ENCODE results near the gene TMEM182.

The TMEM182 gene, protein sequence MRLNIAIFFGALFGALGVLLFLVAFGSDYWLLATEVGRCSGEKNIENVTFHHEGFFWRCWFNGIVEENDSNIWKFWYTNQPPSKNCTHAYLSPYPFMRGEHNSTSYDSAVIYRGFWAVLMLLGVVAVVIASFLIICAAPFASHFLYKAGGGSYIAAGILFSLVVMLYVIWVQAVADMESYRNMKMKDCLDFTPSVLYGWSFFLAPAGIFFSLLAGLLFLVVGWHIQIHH

DNA sequence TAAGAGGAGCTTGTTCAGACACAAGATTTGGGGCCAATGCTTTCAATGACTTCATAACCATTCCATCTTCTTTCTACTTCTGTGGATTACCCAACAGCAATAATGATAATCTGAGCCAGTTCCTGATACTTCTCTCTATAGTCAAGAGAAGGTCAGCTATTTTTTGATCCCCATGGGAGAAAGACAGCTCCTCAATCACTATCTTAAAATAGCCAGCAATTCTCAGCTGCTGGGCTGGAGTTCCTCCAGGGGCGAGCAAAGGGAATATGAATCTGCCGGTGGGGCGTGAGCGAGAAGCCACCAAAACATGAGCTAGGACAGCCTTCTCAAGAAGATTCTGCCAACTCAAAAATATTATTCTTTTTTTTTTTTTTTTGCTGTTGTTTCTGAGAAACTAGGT is at the start of gene TMEM182:
Gene TMEM182, plus strand, starts transcription at position 269 of the 400 bp plus-strand sequence. CDS start 187 bp downstream, outside the sequence.
- no peak for DNase-seq (ENCODE audit: low read depth, low spot score)

- DNase-seq (ENCODE audit: low read depth, low spot score), result peak; percentile 16
Measured at GRCh38 chr2:102717308-102718018, 44.4 kb upstream of the TMEM182 start.

GRCh38 chr2:102718387-102719316 is 43.2 kb upstream of the TMEM182 start:
- no peak for DNase-seq (ENCODE audit: low read depth, low spot score)

GRCh38 chr2:102724016-102724490 is 37.8 kb upstream of the TMEM182 start:
- no peak for DNase-seq (ENCODE audit: low read depth, low spot score)

GRCh38 chr2:102724553-102724952 is 37.3 kb upstream of the TMEM182 start:
- no peak for DNase-seq (ENCODE audit: low read depth, low spot score)

DNA sequence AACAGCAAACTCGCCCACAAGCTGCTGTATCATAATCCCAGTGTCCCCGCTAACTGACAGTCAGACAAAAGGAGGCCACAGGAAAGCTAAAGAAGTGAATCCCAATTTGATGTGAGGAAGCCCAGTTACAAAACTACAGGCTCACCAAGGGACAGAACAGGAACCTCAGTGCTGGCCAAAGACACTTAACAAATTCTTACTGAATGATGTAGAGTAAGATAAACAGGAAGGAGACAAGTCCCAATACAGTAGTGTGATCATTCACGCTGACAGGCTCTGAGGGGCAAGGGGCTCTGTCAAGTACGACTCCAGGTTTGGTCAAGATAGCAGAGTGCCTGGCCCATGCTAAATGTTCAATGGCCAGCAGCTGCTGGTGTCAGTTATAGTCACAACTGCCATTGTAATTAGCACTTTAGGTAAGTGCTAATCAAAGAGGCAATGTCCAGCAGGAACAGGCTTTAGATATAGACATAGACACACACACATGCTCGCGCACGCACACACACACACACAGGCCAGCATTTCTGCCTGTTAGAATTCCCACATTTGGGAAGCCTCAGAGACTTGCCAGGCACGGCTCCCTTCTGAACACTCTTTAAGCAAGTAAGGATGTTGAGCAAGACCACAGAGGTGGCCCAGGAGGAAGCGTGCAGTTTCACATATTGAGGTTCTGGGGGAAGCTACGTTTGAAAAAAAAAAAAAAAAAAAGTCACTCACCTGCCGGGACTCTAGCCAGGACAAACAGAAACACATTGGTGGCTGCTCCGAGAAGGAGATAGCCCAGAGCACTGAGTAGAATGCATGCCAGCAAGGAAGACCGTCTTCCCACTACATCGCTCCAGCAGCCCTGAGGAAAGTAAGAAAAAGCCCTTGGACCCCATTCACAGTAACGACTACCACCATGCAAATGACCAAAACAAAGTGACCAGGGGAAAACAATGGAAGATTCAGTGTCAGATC is 35.4 kb upstream of the TMEM182 start:
- no peak for DNase-seq (ENCODE audit: low read depth, low spot score)

DNA sequence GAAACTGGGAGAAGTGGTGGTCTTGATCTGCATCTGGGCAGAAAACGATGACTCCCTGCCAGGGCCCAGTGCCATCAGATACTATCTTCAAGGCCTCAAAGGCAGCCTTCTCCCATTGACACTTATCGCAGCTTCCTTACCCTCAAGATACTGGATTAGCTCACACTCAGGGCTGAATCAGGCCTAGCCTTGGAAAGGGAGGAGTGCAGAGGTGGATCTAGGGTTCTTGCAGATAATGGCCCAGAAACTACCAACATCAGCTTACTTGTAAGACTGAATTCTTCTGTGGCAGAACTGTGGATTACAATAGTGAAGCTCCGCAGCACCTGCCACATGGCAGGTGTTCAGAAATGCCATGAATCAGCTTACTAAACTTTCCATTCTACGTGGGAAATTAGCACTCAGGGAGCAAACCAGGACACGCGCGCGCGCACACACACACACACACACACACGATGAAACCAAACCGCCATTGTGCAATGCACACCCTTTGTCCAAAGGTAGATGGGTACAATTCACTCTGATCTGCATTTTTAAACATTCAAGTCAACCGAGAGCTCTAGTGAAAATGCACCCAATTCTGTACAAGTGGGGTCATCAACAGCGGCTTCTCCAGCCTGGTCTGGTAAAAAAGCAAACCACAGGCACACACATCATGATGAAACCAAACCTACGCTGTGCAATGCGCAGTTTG is 26.3 kb upstream of the TMEM182 start:
- peak; percentile 44 for DNase-seq (ENCODE audit: low read depth, low spot score)

DNA sequence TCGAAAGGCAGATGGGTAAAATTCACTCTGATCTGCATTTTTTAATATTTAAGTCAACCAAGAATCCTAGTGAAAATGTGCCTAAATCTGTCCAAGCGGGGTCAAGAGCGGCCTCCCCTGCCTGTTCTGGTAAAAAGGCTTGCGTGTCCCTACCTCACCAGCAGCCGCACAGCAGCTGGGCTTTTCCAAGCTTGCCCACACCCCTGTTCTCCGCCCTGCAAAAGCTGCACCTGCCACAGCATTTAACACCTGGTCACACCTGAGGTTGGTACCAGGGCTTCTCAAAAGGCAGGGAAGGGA is 25.8 kb upstream of the TMEM182 start:
- DNase-seq (ENCODE audit: low read depth, low spot score), result peak; percentile 57

GRCh38 chr2:102736410-102737409 is 25.1 kb upstream of the TMEM182 start:
- peak; percentile 88 for DNase-seq (ENCODE audit: low read depth, low spot score)

DNA sequence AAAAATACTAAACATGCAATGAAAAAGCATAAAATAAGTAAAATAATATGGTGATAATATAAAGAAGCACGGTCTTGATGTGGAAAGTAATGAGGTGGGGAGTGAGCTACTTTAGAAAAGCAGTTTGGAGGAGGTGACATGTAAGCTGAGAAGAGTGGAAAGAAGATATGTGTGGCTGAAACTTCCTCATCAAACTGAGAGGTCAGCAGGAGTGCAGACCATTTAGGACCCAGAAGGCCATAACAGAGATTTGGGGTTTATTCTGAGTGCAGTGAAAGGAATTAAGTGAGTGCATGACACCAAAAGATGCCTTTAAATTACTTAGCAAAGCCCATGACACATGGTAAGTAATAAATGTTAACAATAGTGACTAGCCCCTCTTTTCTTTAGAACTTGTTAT is 24.4 kb upstream of the TMEM182 start:
- DNase-seq (ENCODE audit: low read depth, low spot score), result no peak

DNA sequence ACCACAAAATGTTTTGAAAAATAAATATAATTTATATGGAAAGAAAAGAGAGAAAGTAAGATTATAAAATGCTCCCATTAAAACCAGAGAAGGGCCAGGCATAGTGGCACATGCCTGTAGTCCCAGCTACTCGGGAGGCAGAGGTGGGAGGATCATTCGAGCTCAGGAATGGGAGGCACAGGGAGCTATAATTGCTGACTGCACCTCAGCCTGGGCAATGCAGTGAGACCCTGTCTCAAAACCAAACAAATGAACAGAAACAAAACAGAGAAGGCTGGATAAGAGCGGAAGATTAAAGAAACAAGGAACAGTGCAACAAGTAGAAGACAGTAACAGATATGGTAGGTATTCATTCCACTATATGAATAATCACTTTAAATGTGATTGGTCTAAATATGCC is 18.6 kb upstream of the TMEM182 start:
- no peak for DNase-seq (ENCODE audit: low read depth, low spot score)

DNA sequence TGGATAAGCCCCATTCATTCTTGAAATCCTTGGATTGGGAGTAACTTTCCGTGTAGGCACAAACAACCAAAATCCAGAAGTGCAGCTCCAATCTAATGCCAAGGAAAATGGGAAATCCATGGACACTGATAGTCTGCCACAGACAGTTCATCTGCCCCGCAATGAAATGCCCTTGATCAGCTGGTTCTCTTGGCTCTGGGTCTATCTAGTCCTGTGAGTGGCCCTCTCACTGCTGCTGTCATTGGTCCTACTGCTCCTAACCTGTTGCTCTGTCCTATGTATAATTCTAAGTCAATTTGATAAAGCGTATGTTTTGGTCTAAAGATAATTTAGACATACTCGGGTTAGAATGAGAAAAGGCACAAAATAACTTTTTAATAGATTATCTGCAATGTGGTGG is 13.7 kb upstream of the TMEM182 start:
- no peak for DNase-seq (ENCODE audit: low read depth, low spot score)

DNA sequence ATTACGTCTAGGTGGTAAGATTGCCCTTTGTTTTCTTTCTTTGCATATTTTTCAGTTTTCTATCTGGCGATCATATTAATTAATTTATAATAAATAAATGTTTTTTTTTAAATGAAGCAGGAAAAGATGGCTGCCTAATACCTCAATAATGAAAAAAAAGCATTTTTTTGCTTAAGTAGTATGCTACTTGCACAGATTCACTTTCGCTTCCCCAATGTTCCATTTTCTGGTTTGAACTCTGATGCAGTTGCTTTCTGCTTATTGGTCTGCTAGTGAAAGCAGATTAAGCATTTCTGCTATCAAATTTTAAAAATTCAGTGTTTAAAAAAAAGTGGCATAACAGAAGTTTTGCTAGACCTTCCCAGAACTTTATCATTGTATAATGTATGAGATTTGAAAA is 11.9 kb upstream of the TMEM182 start:
- DNase-seq (ENCODE audit: low read depth, low spot score), result no peak

DNA sequence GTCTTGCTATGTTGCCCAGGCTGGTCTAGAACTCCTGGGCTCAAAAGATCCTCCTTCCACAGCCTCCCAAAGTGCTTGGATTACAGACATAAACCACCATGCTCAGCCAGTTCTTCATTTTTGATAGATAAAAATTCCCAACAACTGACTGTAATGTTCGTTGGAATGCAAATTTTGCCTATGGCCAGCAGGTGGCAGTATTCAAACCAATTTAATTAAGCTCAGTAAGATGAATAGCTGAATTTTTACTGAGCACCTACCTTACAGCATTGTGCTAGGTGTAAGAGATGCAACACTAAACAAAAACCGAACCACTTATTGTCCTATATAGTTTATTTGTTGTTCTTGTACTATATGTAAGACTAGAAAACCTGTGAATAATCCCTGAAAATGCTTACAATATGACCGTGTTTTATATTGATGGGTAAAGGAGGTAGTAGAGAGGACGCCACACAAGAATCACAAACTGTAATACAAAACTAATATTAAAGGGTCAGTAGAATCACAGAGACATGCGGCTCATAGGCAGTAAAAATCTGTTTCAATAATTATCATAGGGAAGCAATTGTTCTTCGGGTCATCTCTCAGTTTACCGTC is 8.2 kb upstream of the TMEM182 start:
- peak; percentile 61 for DNase-seq (ENCODE audit: low read depth, low spot score)

DNA sequence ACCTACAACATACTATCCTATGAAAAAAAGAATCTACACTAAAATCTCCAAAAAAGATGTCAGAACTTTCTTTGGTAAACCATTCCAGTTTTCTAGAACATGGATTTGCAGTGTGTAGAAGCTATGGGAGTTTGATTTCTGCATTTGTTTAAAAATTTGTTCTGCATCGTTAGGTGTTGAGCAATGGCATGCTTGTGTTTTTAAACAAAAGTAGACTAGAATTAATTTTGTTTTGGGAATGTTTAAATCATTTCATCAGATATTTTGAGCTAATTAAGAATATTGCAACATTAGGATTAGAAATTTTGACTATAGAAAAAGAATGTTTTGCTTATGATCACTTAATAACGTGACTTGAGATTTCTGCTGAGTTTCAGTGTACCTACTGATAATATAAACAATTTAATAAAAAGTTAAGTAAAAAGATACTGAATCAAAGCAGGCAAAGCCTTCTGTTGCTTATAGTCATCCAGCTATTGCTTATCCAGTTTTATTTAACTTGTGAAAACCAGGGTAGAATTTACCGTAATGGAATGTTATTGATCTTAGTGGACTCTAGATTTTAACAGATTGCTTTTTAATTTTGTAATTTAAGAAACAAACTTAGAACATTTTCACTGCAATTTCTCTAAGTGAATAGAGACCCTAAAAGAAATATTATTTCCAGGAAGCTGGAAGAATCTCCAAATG is 7.2 kb upstream of the TMEM182 start:
- DNase-seq (ENCODE audit: low read depth, low spot score), result no peak

GRCh38 chr2:102755284-102755683 is 6.5 kb upstream of the TMEM182 start:
- DNase-seq (ENCODE audit: low read depth, low spot score), result no peak

DNA sequence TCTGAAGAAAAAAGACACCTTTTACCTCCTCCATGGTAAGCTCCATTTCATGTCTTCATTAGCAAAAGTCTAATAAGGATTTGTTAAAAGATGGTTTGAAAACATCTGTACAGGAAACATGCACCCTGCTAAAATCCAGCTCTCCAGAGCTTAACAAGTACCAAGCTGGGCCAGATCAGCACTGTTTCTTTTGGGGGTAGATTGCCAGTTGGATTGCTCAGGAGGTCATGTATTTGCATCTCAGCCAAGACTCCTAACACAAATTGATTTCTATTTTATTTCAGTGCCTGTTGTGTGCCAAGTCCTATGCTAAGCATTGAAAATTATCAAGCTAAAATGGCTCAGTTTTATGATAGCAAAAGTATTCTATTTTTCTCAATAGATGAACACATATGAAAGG is 3.4 kb upstream of the TMEM182 start:
- no peak for DNase-seq (ENCODE audit: low read depth, low spot score)

- DNase-seq (ENCODE audit: low read depth, low spot score), result peak; percentile 30
Measured at GRCh38 chr2:102764083-102764482, 2.3 kb downstream of the TMEM182 start.
